GM12873 (cell line): ENCODE data around the gene FGF11.
A peak's percentile ranks its signal among the peaks of the same experiment; 100 is the strongest.

ENCODE experiments used
- TF ChIP-seq, protein P1 (sequence below): IDR thresholded peaks from 2 replicates; pipeline ENCODE4 v1.5.1; 2012; ENCODE audit warnings: low read depth, mild to moderate bottlenecking, moderate library complexity, low read length, control low read depth; ENCODE audit not compliant: insufficient read depth; ENCODE audit errors: missing control alignments

The FGF11 gene

DNA sequence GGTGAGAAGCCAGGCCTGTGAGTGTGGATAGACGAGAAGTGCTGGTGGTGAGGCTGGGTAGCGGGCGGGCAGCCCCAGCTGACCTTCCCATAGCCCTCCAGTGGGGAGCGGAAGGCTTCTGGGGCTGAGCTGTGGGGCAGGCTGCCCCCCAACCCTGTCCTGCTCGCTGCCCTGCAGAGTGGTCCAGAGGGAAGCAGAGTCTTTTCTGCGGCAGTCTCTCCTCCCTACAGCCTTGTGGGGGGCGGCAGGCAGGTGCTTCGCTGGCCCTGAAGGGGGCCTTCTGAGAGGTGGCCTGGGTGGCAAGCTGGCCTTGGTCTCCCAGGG is 27.9 kb upstream of the FGF11 start:
- TF ChIP-seq, protein P1, sequence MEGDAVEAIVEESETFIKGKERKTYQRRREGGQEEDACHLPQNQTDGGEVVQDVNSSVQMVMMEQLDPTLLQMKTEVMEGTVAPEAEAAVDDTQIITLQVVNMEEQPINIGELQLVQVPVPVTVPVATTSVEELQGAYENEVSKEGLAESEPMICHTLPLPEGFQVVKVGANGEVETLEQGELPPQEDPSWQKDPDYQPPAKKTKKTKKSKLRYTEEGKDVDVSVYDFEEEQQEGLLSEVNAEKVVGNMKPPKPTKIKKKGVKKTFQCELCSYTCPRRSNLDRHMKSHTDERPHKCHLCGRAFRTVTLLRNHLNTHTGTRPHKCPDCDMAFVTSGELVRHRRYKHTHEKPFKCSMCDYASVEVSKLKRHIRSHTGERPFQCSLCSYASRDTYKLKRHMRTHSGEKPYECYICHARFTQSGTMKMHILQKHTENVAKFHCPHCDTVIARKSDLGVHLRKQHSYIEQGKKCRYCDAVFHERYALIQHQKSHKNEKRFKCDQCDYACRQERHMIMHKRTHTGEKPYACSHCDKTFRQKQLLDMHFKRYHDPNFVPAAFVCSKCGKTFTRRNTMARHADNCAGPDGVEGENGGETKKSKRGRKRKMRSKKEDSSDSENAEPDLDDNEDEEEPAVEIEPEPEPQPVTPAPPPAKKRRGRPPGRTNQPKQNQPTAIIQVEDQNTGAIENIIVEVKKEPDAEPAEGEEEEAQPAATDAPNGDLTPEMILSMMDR = no peak

DNA sequence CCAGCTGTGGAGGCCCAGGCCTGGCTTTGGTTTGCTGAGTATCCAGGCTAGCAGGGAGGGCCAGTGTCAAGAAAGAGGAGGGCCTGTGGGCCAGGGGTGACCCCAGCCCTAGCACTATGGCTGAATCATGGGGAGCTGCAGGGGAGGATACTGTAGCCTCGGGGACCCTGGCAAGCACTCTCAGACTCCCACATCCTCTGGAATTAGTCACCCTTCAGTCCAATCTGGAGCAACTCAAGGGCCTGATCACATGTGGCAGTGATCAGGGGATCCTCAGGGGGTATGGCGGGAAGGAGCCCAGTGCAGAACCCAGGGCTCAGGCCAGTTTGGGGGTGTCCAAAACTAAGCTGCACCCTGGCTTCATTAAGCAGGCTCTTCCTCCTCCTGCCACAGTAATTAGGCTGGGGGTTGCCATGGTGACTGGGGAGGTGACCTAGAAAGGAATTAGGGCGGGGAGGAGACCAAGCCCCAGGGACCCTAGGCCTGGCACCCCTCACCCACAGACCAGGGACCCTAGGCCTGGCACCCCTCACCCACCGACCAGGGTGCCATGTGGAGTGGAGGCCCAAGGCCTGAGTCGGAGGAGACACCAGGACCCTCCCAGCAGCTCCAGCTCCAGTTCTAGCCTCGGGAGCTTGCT is 25.8 kb upstream of the FGF11 start:
- TF ChIP-seq, protein P1 = no peak

DNA sequence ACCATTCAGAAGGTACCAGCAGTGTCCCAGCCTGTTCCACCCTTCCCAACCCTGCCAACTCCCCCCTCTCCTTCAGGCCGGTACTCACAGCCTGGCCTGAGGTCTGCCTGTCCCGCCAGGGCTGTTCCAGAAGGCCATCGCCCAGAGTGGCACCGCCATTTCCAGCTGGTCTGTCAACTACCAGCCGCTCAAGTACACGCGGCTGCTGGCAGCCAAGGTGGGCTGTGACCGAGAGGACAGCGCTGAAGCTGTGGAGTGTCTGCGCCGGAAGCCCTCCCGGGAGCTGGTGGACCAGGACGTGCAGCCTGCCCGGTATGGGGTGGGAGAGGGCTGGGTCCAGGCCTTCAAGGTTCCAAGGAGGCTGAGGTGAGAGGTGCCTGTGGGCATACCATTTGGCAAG is 24.5 kb upstream of the FGF11 start:
- TF ChIP-seq, protein P1 = no peak

DNA sequence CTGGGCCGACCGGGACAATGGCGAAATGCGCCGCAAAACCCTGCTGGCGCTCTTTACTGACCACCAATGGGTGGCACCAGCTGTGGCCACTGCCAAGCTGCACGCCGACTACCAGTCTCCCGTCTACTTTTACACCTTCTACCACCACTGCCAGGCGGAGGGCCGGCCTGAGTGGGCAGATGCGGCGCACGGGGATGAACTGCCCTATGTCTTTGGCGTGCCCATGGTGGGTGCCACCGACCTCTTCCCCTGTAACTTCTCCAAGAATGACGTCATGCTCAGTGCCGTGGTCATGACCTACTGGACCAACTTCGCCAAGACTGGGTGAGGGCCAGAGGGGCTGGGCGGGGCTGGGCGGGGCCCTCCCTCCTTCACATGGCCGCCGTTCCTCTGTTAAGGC is 23.5 kb upstream of the FGF11 start:
- TF ChIP-seq, protein P1 = no peak

DNA sequence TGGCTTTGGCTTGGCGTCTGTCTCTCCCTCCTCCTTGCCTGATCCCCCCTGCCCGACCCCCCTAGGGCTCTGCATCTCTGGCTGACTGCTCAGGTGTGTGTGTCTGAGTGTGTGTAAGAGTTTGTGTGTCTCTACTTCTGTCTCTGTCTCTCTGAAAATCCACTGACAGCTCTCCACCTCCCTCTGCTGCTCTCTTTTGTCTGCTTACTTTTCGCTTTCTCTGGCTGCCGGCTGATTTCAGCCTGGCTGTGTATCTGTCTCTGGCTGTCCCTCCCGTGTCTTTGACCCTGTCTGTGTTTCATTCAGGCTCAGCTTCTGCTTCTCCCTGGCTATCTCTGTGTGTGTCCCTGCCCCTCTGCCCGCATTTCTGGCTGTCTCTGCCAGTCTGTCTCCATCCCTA is 23.0 kb upstream of the FGF11 start:
- TF ChIP-seq, protein P1 = peak; percentile 23

DNA sequence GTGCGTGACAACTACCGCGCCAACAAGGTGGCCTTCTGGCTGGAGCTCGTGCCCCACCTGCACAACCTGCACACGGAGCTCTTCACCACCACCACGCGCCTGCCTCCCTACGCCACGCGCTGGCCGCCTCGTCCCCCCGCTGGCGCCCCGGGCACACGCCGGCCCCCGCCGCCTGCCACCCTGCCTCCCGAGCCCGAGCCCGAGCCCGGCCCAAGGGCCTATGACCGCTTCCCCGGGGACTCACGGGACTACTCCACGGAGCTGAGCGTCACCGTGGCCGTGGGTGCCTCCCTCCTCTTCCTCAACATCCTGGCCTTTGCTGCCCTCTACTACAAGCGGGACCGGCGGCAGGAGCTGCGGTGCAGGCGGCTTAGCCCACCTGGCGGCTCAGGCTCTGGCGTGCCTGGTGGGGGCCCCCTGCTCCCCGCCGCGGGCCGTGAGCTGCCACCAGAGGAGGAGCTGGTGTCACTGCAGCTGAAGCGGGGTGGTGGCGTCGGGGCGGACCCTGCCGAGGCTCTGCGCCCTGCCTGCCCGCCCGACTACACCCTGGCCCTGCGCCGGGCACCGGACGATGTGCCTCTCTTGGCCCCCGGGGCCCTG is 22.2 kb upstream of the FGF11 start:
- TF ChIP-seq, protein P1 = no peak

DNA sequence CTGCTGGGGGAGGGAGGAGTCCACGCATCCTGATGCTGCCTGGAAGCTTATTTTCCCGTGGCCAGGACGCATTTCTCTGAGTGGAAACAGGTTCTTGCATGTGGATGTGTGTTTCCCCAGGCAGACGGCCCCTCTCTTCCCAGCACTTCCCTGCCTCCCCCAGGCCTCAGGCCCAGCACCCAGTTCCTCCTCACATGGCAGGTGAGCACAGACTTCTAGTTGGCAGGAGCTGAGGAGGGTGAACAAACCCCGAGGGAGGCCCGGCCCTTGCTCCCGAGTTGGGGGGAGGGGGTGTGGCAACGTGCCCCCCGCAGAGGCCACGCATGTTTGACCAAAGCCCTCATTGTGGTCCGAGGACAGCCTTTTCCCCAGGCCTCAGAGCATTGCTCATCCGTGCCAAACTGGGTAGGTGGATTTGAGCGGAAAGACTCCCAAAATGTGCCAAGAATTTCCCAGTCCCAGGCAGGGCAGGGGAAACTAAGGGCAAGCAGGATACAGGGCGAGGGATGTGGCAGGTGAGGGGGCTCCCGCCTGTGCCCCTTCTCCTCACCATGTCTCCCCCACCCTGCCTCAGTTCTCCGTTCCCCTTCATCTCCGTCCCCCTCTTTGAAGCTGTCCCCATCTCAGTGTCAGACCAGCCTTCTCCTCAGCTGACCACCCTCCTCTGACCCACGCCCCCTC is 20.7 kb upstream of the FGF11 start:
- TF ChIP-seq, protein P1 = no peak
